Right ventricle myocardium superior (tissue), 1 donor: ENCODE measurements around the gene TSGA10. TPM values are rescaled to one million over a fixed set of nuclear protein-coding genes. Genes with fewer than 3 reads are reported as not detected.
"Not testable (repeated sequence)": the region's sequence is repeated elsewhere in the genome, so short reads cannot be mapped to it uniquely, and the experiment has no call there.

Experiments
- ATAC-seq: fragments of 200-7000 bp; cut with Tn5 transposase; one replicate; pipeline ENCODE4 v1.9.1; 2020; ENCODE audit warnings: mild to moderate bottlenecking; ENCODE audit not compliant: poor library complexity
- DNase-seq: peaks from one replicate; pipeline ENCODE4 v3.0.0-alpha.2; 2020
- intact Hi-C: fragments of 100-400 bp; cut with DNase I; formaldehyde crosslinking; loops from one replicate; pipeline ENCODE4 v1.11.2; 2022
- total RNA-seq: library from RNA; stranded (reverse); fragmentation: NEBNext Ultra II Directional; extraction: Animal tissue kit (Norgen Biotek cat#: 25700); gene quantifications from one replicate; pipeline ENCODE4 v1.2.1, GENCODE V29; 2021
- donor health status: DM: no; HTN: yes; CAD: no; lungs with severe emphysema.

TSGA10 gene
- total RNA-seq, 1 donor from 2014 or later = 3.4 TPM

- DNase-seq, intact Hi-C loops, ATAC-seq: not testable (repeated sequence)
Measured at GRCh38 chr2:98988695-98989094, 166.0 kb downstream of the TSGA10 start.

DNA sequence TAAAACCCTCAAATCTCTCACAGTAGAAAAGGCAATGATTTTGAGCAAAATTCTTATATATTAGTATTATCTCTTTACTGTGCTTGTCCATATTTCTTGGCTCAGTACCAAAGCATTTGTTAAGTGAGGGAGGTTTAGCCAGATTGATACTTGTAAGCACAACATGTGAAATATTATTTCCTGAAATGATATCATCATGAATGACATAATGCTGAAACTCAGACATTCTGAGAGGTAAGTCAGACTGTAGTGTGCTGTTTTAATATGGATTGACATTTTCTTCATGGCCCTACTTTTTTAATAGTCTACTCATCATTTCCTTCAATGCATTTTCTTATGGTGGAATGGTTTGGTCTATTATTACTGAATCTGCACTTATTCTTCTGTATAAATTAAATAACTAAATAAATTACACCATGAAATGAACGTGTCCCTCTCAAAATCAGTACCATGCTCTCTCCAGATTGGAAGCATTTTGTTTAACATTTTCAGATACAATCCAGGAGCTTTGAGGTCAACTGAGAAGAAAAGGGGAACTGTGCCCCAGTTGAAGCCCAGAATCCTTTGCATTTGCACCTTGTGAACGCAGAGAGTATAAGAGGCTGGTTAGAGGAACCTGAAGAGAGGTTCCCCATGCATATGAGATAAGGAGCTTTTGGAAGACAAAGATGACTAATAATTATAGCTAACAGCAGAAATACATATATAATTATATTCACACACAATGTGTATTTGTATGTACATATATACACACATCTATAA, 168.7 kb downstream of the TSGA10 start:
- DNase-seq (no peak), ATAC-seq (no peak)
- intact Hi-C loops = no loop called here

- intact Hi-C loops = no loop called here
- ATAC-seq (no peak), DNase-seq (no peak)
Measured at GRCh38 chr2:98975611-98976010, 179.1 kb downstream of the TSGA10 start.

GRCh38 chr2:98972582-98973167, 182.1 kb downstream of the TSGA10 start:
- ATAC-seq (no peak), DNase-seq (no peak)
- intact Hi-C loops = no loop called here

- DNase-seq (no peak), ATAC-seq (no peak)
- intact Hi-C loops = no loop called here
Measured at GRCh38 chr2:98959810-98960507, 194.8 kb downstream of the TSGA10 start.

GRCh38 chr2:98952966-98953365, 201.8 kb downstream of the TSGA10 start:
- DNase-seq (no peak), ATAC-seq (no peak)
- intact Hi-C loops = no loop called here

DNA sequence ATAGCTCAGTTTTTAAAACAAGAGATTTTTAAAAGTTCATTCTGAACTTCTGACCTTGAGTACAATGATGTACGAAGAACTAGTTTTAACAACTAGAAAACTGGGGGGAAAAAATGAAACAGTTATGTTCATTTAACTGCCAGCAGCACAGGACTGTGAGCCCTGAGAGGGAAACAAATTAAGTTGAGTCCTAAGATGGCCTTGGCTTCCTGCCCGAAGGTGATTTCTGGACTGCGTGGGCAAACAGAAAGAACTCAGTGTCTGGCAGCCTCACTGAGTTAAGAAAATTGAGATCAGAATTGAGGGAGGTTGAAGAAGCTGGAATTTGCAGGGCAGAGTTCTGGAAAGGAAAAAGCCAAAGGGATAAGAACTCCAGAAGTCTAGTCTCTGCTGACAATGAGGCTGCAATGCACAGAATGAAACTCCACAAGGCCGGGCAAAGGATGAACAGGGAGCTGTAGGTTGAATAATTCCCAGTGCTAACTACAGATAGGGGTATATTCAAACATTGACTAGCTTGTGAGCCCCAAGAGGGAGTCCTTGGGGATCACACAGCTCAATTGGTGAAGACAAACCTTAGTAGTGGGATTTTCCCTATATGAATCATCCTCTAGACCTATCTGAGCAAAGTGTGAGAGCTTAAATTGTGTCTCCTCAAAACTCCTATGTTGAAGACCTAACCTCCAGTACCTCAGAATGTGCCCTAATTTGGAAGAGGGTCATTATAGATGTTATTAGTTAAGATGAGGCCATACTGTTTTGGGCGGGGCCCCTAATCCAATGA, 205.6 kb downstream of the TSGA10 start:
- intact Hi-C loops = no loop called here
- DNase-seq (no peak), ATAC-seq (no peak)

- DNase-seq (no peak), ATAC-seq (no peak)
- intact Hi-C loops = no loop called here
Measured at GRCh38 chr2:98947554-98947953, 207.2 kb downstream of the TSGA10 start.

Other genes with a start within 250 kb of the TSGA10 start
- gene CRACDL, start 218.7 kb downstream of the TSGA10 start, total RNA-seq = 4.4 TPM
- gene C2orf15, start 13.2 kb downstream of the TSGA10 start, total RNA-seq = 0.22 TPM
- gene LIPT1, start within 50 bp of the TSGA10 start, total RNA-seq = 7.6 TPM
- 15.0 TPM for gene MITD1, start 26.1 kb upstream of the TSGA10 start, total RNA-seq
- 36.0 TPM for gene MRPL30, start 26.2 kb upstream of the TSGA10 start, total RNA-seq
- gene LYG2, start 100.7 kb upstream of the TSGA10 start, total RNA-seq = not detected
- not detected for gene LYG1, start 146.3 kb upstream of the TSGA10 start, total RNA-seq
- 16.6 TPM for gene TXNDC9, start 181.4 kb upstream of the TSGA10 start, total RNA-seq
- 84.7 TPM for gene EIF5B, start 182.4 kb upstream of the TSGA10 start, total RNA-seq